NCI-H2029 treated with DMSO at 0.1 percent for 48 hours (cell line): Measurements from ENCODE around the gene PPARA.
A peak's percentile ranks its signal among the peaks of the same experiment; 100 is the strongest.
"Not testable (repeated sequence)": the region's sequence is repeated elsewhere in the genome, so short reads cannot be mapped to it uniquely, and the experiment has no call there.

Source experiments
- DNase-seq: peaks from one replicate; lab custom pipeline; 2025; lab: John Stamatoyannopoulos, UW

PPARA gene

DNA sequence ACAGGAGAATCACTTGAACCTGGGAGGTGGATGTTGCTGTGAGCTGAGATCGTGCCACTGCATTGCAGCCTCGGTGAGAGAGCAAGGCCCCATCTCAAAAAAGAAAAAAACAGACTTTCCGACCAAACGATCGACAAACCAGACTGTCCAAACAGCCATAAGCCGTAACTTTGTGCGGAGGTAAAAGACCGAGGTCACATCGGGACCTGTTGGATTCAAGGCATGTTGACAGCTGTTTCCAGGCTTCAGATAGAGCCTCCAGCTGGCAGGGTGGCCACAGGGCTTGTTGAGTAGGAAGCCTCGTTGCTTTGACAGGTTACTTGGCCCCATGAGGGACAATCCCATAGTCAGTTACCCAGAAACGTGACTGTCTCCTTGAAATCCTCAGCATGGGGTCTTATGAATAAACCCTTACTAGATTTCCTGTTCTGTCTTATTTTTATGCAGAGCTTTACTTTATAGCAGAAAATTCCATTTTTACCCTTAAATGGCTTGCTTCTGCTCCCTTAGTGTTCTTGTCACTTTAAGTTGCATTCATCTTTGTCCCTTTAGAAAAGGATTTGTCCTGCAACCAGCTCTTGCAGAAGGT is 22.3 kb downstream of the PPARA start:
- DNase-seq: no peak

GRCh38 chr22:46173152-46173551 is 22.8 kb downstream of the PPARA start:
- no peak for DNase-seq

GRCh38 chr22:46175631-46176030 is 25.3 kb downstream of the PPARA start:
- no peak for DNase-seq

- DNase-seq: no peak
Observed at GRCh38 chr22:46176508-46177003, 26.2 kb downstream of the PPARA start.

DNA sequence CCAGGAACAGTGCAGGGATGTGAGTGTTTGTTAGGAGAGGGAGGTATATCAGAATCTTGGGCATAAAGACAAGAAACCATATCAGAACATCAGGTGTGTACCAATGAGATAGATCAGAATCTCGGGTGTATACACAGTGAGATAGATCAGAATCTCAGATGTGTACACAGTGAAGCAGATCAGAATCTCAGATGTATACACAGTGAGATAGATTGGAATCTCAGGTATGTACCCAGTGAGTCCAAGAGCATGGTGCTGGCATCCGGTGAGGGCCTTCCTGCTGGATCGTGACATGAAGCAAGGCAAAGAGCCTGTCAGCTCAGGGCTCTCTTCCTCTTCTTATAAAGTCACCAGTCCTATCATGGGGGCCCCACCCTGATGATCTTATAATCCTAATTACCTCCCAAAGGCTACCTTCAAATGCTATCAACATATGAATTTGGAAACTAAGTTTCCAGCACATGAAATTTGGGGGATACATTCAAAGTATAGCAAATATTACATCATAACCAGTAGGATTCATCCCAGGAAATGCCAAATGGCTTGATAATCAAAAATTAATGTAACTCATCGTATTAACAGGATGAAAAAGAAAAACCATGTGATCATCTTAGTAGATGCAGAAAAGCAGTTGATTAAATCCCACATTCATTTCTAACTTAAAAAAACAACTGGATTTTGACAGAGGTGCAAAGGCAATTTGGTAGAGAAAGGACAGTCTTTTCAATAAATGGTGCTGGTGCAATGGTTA is 28.6 kb downstream of the PPARA start:
- no peak for DNase-seq

DNA sequence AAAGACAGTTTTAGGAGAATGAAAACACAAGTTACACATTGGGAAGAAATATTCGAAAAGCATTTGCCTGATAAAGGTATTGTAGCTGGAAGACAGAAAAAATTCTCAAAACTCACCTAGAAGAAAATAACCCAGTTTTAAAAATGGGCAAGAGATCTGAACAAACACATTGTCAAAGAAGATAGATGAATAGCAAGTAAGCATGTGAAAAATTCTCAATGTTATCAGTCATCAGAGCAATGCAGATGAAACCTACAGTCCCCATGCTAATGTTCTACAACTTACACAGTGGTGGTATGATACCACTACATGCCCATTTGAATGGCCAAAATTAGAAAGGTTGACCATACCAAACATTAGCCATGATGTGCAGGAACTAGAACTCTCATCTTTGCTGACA is 29.4 kb downstream of the PPARA start:
- DNase-seq: no peak

- DNase-seq: no peak
Observed at GRCh38 chr22:46180370-46181137, 30.2 kb downstream of the PPARA start.

GRCh38 chr22:46183733-46184132 is 33.4 kb downstream of the PPARA start:
- no peak for DNase-seq

GRCh38 chr22:46185283-46185682 is 35.0 kb downstream of the PPARA start:
- DNase-seq: no peak

GRCh38 chr22:46187862-46188261 is 37.5 kb downstream of the PPARA start:
- DNase-seq: no peak

DNA sequence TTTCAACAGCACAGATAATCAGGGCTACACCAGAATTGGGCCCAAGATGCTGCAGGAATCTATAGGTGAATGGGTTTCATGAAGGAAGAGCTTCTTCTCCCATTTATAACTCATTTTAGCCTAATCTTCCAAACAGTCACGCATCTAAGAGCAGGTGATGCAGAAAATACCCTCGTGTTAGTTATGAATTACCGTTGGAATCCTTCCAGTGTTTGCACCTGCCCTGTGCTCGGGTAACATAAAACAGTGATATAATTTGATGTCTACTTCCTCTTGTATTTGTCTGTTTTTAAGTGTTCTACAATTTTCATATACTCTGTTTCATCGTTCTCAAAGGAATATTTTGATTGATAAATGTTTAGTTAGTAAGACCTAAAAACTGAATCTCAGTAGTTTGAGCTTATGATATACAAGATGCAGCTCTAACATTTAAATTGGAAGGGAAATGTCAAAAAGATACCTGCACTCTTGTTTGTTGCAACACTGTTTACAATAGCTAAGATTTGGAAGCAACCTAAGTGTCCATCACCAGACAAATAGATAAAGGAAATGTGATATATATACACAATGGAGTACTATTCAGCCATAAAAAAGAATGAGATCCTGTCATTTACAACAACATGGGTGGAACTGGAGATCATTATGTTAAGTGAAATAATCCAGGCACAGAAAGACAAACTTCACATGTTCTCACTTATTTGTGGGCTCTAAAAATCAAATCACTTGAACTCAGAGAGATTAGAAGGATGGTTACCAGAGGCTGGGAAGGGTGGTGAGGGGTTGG is 42.1 kb downstream of the PPARA start:
- DNase-seq: peak; percentile 67

DNA sequence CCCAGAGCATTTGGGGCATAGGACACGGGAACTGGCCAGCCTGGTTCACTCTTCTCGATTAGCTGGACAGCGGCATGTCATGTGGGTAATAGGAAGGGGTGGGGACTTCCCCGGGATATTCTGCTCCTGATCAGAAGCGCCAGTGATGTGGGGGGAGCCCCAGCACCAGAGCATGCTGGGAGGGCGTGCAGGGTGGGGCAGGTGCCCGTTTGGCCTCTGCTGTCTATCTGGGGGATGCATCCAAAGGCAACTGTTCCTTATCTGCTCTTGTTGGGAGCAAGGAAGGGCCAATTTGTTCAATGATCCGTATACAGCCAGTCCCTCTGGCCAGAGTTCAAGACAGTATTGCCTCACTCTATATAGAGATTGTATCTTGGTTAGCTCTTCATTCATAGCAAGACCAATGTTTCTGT is 43.6 kb downstream of the PPARA start:
- DNase-seq: no peak

DNA sequence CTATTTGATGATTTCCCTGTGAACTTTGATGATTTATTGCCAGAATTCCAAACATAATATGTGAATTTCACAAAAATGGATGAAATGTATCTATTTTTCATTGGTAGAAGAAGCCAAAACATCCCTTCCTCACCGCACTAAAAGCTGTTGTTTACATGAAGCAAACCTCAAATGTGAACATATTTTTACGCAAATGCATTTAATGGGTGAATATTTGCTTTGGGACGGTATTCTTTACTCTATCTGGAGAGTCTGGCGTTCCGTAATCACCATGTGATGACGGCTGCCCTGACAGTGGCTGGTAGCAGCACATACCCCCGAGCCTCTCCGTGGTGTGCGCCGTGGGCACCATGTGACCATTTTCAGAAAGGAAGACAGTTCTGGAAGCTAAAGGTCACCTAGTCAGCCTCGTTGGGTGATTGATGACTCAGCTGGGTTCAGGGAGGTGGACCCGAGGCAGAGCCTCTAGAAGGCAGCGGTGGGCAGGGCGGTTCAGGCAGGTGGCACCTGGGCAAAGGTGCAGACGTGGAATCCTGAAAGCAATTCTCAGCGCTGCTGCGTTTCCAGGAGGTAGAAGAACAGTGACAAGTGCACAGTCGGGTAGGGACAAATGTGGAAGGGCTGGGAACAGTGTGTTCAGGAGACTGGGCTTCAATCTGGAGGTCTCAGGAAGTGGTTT is 45.3 kb downstream of the PPARA start:
- no peak for DNase-seq

DNA sequence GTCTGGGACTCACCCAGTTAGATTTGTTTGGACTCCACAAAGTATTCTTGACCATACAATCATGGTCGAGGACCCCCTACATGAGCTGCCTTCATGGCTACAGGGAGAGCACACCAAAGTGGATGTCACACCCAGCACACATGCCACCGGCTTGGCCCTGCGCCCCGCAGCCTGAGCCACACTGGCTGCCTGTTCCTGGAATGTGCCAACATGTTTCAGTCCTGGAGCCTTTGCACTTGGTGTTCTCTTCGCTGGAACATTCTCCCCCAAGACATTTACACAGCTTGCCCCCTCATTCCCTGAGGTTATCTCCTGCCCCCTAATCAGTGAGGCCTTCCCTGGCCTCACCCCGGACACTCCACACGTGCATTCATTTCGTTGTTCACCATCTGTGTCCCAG is 46.0 kb downstream of the PPARA start:
- no peak for DNase-seq

GRCh38 chr22:46198274-46198673 is 47.9 kb downstream of the PPARA start:
- DNase-seq: no peak

- DNase-seq: not testable (repeated sequence)
Observed at GRCh38 chr22:46198806-46199205, 48.5 kb downstream of the PPARA start.

DNA sequence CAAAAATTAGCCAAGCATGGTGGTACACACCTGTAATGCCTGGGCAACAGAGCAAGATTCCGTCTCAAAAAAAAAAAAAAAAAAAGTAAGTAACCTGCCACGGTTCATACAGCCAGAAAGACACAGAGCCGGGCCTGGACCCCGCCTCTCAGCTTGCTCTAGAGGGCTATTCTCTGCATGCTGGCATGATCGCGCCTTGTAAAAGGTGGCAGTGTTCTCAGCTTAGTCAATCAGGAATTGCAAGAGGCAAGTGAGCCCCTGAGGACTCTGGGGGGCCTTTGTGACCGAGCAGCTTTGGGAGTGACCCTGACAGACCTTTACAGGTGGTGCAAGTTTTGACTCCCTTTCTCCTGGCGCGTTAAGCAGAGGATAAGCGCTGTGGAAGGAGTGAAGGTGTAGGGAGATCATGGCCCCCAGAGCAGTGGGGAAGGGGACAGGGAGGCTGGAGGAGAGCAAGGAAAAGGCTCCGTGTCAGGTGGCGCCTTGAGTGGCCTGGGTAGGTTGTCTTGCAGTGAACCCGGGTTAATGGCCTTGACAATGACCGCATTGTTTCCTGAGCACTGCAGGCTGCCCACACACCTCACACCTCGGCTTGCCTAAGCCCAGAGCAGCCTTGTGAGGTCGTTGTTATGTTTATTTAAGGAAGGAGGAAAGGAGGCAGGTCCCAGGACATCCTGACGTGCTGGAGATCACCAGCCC is 50.9 kb downstream of the PPARA start:
- no peak for DNase-seq

GRCh38 chr22:46202897-46203600 is 52.7 kb downstream of the PPARA start:
- DNase-seq: no peak

- DNase-seq: no peak
Observed at GRCh38 chr22:46203601-46203980, 53.3 kb downstream of the PPARA start.

GRCh38 chr22:46209262-46209661 is 58.9 kb downstream of the PPARA start:
- no peak for DNase-seq
